Stimulated activated CD8-positive, alpha-beta memory T cell treated with anti-CD3 and anti-CD28 coated beads, Interleukin-4, amount 100 ng/mL, for 1 hour (primary cell): ENCODE measurements around the gene TPST1.

Experiments
- DNase-seq, 2 donors: peaks; one replicate each; pipeline ENCODE4 v3.0.0-alpha.2; 2020; ENCODE audit warnings: low read depth in 2 of 2, low spot score in 1 of 2

Gene TPST1

GRCh38 chr7:66237906-66238772 is 33.0 kb downstream of the TPST1 start:
- DNase-seq = no peak

DNA sequence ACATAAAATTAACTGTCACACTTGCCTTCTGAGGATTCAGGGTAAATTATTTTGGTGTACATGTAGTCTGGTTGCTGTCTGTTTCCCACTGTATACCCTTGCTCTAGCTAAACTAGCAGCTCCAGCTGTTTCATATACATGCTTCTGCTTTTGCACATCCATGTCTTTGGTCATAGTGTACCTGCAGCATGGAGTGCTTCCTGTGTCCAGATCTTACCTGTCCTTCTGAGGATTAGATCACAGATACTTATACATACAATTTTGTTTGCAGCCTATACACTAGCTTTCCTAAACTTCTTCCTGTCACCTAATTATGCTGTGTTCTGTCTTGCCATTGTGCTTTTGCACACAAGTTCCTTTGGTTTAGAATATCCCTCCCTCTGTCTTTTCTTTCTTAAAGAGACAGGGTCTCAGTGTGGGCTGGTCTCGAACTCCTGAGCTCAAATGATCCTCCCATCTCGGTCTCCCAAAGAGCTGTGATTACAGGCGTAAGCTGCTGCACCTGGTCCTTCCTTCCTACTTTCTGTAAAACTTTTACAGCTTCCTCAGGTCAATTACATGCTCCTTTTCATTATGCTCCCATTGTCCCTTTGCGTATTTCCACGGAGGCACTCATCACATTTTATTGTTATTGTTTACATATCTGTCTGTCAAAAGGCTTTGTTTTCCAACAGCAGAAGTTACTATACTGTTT is 33.8 kb downstream of the TPST1 start:
- no peak for DNase-seq

- no peak for DNase-seq
Observed at GRCh38 chr7:66239467-66239856, 34.3 kb downstream of the TPST1 start.

GRCh38 chr7:66245008-66245407 is 39.9 kb downstream of the TPST1 start:
- DNase-seq = no peak

- DNase-seq = no peak
Observed at GRCh38 chr7:66246554-66247171, 41.5 kb downstream of the TPST1 start.

DNA sequence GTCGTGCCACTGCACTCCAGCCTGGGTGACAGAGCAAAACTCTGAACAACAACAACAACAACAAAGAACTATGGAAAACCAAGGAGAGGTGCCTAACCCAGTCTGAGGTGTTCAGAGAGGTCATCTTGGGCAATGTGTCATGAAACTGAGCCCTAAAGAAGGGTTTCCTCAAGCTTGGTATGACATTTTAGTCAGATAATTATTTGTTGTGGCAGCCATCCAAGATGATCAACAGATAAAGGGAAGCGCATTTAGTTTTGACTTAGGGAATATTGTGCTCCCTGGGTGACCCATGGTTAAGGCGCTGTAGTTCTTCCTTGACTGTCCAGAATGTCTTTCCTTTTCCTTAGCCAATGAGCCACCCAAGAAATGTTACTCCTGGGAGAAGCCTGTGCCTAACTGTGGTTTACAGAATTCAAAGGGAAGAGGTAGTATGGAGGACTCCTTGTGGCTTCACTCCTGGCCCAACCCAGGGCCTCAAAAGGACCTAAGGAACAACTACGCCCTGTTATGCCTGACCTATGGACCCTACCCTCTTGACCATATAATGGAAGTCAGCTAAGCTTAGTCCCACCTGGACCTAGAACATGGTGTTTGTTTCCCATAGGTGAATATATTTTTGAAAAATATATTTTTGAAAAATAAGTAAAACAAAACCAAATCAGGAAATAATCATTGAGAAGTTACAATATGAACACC is 42.4 kb downstream of the TPST1 start:
- DNase-seq = no peak

GRCh38 chr7:66250711-66251110 is 45.6 kb downstream of the TPST1 start:
- no peak for DNase-seq

DNA sequence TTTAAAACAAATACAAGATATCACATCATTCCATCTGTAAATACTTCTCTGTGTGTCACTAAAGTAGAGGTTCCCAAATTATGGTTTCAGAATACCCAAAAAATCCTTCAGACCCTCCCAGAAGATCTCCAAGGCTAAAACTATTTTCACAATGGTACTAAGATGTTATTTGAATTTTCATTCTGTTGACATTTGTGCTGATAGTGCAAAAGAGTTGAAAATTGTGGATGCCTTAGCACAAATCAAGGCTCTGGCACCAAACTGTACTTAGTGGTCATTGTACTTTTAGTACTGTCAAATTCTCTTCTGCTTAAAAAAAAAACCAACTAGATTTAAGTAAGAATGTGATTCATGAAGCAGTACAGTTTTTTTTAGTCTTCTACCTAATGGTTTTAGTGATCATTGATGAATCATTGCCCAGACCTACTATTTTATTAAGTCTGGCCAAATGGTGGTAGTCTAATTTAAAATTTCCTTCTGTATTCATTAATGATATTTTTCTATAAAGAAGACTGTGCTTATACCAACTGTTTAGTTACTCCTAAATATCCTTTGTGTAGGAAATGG is 50.5 kb downstream of the TPST1 start:
- DNase-seq = no peak

DNA sequence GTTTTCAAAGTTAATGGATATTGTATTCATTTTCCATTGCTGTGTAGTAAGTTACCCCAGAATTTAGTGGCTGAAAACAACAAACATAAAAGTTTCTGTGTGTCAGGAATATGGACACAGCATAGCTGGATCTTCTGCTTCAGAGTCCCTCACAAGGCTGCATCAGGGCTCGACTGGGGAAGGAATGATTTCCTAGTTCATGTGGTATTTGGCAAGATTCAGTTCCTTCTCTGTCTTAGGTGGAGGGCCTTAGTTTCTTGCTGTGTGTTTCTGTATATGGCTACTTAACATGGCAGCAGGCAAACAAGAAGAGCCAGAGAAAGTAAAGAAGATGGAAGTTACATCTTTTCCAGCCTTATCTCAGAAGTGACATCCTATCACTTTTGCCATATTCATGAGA is 51.1 kb downstream of the TPST1 start:
- DNase-seq = no peak

DNA sequence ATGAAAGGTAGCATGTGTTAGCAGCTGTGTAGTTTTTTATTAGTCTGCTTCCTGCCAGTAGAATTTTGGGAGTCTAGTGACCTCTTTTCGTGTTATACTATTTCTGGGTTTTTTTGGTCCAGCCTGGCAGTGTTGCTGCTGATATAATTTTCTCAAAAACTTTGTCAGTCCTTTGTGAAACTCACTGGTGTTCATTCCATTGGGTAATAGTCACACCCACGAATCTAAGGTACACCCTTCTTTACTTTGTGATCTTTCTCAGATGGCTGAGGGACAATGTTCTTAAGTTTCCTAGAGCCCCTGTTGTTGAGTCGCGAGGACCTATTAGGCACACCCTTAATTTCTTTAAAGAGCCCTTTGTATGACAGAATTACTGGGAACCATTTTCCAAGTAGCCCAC is 52.3 kb downstream of the TPST1 start:
- no peak for DNase-seq

DNA sequence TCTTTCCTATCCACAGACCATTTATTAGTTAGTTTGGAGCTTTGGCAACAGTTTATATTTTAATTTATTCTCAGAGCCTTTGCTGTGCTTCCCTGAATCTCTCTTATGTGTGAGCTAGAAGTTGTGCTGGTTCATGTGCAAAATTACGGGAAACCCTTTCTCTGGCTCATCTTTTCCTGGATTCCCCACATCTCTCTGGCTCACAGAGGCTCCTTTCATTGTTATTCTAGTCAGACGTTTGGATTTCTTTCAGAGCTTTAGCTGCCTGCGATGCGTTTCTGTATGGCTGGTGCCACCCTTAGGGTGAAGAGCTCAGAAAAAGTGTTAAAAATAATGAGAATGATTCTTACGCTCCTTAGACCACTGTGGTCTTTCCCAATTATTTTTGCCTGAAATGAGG is 53.3 kb downstream of the TPST1 start:
- no peak for DNase-seq

DNA sequence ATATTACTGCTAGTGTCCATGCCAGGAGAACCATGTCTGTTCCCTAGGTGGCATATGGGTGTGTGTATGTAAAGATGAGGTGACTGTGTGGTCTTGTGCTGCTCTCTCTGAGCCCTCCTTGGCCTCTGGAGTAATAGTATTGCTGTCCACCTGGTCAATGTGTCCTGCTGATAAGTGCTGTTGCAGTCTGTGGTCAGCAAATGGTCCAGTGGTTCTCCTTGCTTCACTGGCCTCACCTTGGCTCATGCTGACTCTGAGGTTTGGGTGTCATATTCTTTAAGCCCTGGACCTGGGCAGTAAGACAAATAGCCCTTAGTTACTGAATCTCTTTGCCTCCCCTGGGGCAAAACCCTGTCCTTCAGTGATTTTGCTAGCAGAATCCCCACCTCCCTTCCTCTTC is 56.8 kb downstream of the TPST1 start:
- no peak for DNase-seq

DNA sequence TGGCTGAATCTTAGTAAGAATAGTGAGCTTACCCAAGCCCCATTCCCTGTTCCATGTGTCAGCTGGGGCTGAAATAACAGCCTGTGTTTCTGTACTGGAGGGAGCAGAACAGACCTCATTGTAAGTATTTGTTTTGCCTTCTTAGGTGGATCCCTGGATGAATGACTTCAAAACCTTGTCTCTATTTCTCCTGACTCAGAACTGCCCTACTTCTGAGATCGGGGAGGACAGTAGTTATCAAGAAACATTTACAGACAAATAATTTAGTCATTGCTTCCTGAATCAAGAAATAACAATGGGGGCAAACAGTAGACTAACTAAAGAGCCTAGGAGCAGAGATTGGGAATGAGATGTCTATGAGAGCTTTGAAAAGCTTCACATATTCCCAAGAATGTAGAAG is 58.8 kb downstream of the TPST1 start:
- DNase-seq = no peak

- DNase-seq = no peak
Observed at GRCh38 chr7:66265566-66265965, 60.4 kb downstream of the TPST1 start.

DNA sequence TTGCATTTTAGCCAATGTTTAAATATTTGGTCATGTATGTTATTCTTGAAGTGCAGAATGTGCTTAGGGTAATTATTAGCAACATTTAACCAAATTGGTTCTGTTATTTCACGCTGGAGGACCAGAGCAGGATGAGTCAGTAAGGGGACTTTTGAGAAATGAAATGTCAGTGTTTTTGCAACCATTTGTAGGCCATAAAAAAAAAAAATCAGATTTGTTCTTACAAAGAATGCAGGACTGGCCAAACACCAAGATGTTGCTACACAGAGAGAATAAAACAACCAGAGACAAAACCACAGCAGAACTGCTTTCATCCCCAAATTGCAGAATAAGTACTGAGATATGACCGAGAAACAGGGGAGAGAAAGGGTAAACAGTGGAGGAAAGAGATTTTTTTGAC is 62.1 kb downstream of the TPST1 start:
- no peak for DNase-seq

DNA sequence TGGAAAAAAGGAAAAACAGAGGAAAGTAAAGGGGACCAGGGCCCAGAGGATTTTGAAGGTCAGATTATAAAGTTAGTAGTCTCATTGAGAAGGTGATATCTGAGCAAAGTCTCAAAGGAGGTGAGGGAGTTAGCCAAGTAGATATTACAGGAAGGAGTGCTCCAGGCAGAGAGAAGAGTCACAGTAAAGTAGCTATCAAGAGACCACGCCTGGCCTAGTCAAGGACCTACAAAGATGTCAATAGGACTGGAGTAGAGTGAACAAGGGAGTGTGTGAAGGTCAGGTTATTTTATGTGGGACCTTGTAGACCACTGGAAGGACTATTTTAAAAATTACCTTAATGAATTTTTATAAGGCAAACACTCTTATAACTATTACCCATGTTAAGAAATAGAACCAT is 64.8 kb downstream of the TPST1 start:
- DNase-seq = no peak

GRCh38 chr7:66272321-66272720 is 67.2 kb downstream of the TPST1 start:
- no peak for DNase-seq

DNA sequence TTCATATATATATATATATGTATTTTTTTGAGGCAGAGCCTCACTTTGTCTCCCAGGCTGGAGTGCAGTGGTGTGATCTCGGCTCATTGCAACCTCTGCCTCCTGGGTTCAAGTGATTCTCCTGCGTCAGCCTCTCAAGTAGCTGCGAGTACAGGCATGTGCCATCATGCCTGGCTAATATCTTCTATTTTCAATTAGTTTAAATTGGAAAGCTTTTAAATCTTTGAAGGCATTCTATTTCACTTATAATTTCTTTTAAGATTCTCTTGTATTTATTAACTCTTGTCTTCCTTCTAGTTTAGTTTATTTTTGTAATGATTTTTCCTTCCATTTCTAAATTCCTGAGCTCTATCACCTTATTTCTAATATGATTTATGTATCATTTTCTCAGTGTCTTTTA is 71.2 kb downstream of the TPST1 start:
- DNase-seq = no peak

GRCh38 chr7:66277492-66277891 is 72.4 kb downstream of the TPST1 start:
- DNase-seq = no peak

- no peak for DNase-seq
Observed at GRCh38 chr7:66279912-66280311, 74.8 kb downstream of the TPST1 start.
